Stomach (tissue), 9 donors: ENCODE data around the gene NTHL1. TPM values are rescaled to one million over a fixed set of nuclear protein-coding genes. Genes with fewer than 3 reads are reported as not detected.

Experiments used
- DNase-seq, 2 donors: peaks; one replicate each; pipeline versions ENCODE4 v3.0.0 to v3.0.0-alpha.2; 2013 to 2019
- H3K27ac ChIP-seq, 5 donors: fragments of 200-600 bp in 4 of 5; sonication (generic) in 4 of 5; one replicate each; pipeline ENCODE4 v1.5.1; 2013 to 2019; ENCODE audit warnings: mild to moderate bottlenecking in 1 of 5, moderate library complexity in 1 of 5
- H3K27me3 ChIP-seq, 3 donors: fragments of 200-600 bp; sonication (generic); one replicate each; pipeline ENCODE4 v1.5.1; 2017 to 2019; ENCODE audit warnings: mixed run types in 1 of 3
- H3K36me3 ChIP-seq, 4 donors: fragments of 200-600 bp; sonication (generic); 1 replicate in 3 of 4; 2 replicates in 1 of 4; pipeline ENCODE4 v1.5.1; 2016 to 2019
- H3K4me1 ChIP-seq, 4 donors: fragments of 200-600 bp; sonication (generic); one replicate each; pipeline ENCODE4 v1.5.1; 2016 to 2019
- H3K4me3 ChIP-seq, 4 donors: fragments of 200-600 bp; sonication (generic) in 3 of 4; one replicate each; pipeline ENCODE4 v1.5.1; 2016 to 2019; ENCODE audit warnings: mild to moderate bottlenecking in 1 of 4
- H3K9me3 ChIP-seq, 4 donors: fragments of 200-600 bp; sonication (generic); one replicate each; pipeline ENCODE4 v1.5.1; 2016 to 2019
- CTCF ChIP-seq, 7 experiments: fragments of 450-650 bp in 4 of 7; fragments of 200-600 bp in 3 of 7; sonication (generic) in 3 of 7; IDR thresholded peaks; one replicate each; pipeline ENCODE4 v1.5.1; 2016 to 2019; ENCODE audit warnings: antibody characterized with exemption in 7 of 7, control low read depth in 2 of 7, mild to moderate bottlenecking in 1 of 7
- EP300 ChIP-seq: sonication (generic); formaldehyde crosslinking; IDR thresholded peaks from one replicate; pipeline ENCODE4 v1.6.1; 2017; ENCODE audit warnings: antibody characterized with exemption
- POLR2A ChIP-seq, 4 donors: fragments of 450-650 bp; IDR thresholded peaks; one replicate each; pipeline ENCODE4 v1.6.1; 2016; ENCODE audit warnings: antibody characterized with exemption in 4 of 4, control low read depth in 2 of 4, mild to moderate bottlenecking in 1 of 4, moderate library complexity in 1 of 4
- POLR2AphosphoS5 ChIP-seq, 3 donors: sonication (generic); formaldehyde crosslinking; IDR thresholded peaks; one replicate each; pipeline ENCODE4 v1.6.1; 2016; ENCODE audit warnings: antibody characterized with exemption in 3 of 3
- WGBS, 5 donors: extraction: QIAGEN DNeasy Blood & Tissue Kit in 3 of 5; methylation state at CpG; one replicate each; pipeline versions ENCODE4 v1.1.5 to v1.1.7; 2013 to 2018; 5-methylcytosine and 5-hydroxymethylcytosine counted together
- intact Hi-C: fragments of 100-400 bp; cut with DNase I; formaldehyde crosslinking; loops from one replicate; pipeline ENCODE4 v1.15.1; 2023; ENCODE audit warnings: low total_unique reads
- polyA plus RNA-seq, 3 donors: library from polyadenylated mRNA; stranded (reverse); fragments of 200-250 nt; gene quantifications; one replicate each; pipeline ENCODE4 v1.2.3, GENCODE V29; 2013
- total RNA-seq, 5 donors: library from RNA; depleted of rRNA; stranded (reverse); fragments of >200 nt; gene quantifications; one replicate each; pipeline versions ENCODE4 v1.1.0 to v1.2.3, GENCODE V29; 2014 to 2016
- donor health status: healthy with polysubstance abuse.
- donor health status: Bipolar disorder and iron deficiency.
- donor health status: healthy.

Gene NTHL1
- total and polyA plus RNA-seq, 8 donors = 2.3 to 663 (median 32.9) TPM

DNA sequence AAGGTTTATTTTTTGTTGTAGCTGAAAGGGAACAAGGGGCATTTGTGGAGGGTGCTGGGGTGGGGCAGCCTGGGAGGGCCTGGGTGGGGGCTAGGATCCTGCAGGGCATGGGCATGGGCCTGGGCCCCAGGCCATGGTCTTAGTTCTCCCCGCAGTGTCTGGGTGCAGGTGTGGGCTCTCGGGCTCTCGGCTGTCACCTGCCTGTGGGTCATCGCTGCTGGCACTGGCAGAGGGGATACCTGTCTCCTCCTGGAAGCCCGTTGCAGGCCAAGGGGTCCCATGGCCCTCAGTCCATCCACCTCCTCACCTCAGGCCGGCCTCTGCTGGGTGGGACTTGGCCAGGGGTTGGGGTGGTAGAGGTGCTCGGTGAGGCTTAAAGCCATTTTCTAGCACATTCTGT, 30.5 kb upstream of the NTHL1 start:
- TF ChIP-seq POLR2AphosphoS5 (IDR thresholded peaks at IDR 0.05) (no peak), CTCF (IDR thresholded peaks at IDR 0.05) (no peak), EP300 (no peak), POLR2A (IDR thresholded peaks at IDR 0.05) (no peak)
- Histone ChIP-seq H3K36me3 (peaks cover 56 to 100% (median 100%) of the 10 kb centered on the region in 4 donors), H3K4me1 (peaks cover 13 to 22% (median 18%) of the 10 kb centered on the region in 4 donors), H3K27ac (no peak overlapping the region), H3K9me3 (no peaks in the 10 kb centered on the region), H3K4me3 (no peak overlapping the region), H3K27me3 (no peaks in the 10 kb centered on the region)
- intact Hi-C loops = no loop called here
- WGBS, 5 donors = 94 to 100% (median 98%) methylated on average over 5 to 7 of the region's 7 CpGs
- DNase-seq = no peak

- Histone ChIP-seq H3K4me1 (peaks cover 11 to 18% (median 15%) of the 10 kb centered on the region in 4 donors), H3K36me3 (peaks cover 60 to 100% (median 100%) of the 10 kb centered on the region in 4 donors), H3K9me3 (no peaks in the 10 kb centered on the region), H3K27ac (no peak overlapping the region), H3K4me3 (no peak overlapping the region), H3K27me3 (no peaks in the 10 kb centered on the region)
- no peak for TF ChIP-seq EP300
- TF ChIP-seq POLR2A (IDR thresholded peaks at IDR 0.05) = no peak
- TF ChIP-seq CTCF (IDR thresholded peaks at IDR 0.05) = no peak
- TF ChIP-seq POLR2AphosphoS5 (IDR thresholded peaks at IDR 0.05) = no peak
- DNase-seq = no peak
- 91 to 97% (median 94%) methylated on average over 10 to 21 of the region's 21 CpGs for WGBS, 5 donors
- intact Hi-C loops = no loop called here
Observed at GRCh38 chr16:2077696-2078095, 30.1 kb upstream of the NTHL1 start.

DNA sequence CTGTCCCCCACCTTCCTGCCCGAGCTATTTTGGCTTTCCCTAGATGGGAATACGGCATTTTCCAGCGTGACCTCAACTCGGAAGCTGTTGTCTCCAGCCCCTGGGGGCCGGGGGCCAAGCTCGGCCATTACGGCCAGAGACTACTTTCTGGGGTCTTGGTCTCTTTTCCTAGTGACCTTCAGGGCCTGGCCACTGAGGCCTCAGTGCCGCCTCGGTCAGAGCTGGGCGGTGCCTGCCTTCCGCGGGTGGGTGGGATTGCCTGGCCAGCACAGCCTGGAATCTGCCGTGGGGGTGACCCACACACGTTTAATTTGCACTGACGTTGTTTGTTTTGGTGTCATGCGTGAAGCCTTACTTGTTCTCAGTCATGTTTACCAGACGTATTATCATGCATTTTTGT, 29.4 kb upstream of the NTHL1 start:
- Histone ChIP-seq H3K36me3 (peaks cover 63 to 100% (median 100%) of the 10 kb centered on the region in 4 donors), H3K27ac (no peak overlapping the region), H3K27me3 (no peaks in the 10 kb centered on the region), H3K4me3 (no peak overlapping the region), H3K4me1 (peaks cover 4 to 11% (median 8%) of the 10 kb centered on the region in 4 donors), H3K9me3 (no peaks in the 10 kb centered on the region)
- no peak for TF ChIP-seq POLR2AphosphoS5 (IDR thresholded peaks at IDR 0.05)
- TF ChIP-seq EP300 = no peak
- TF ChIP-seq CTCF (IDR thresholded peaks at IDR 0.05) = no peak
- no peak for TF ChIP-seq POLR2A (IDR thresholded peaks at IDR 0.05)
- no peak for DNase-seq
- 86 to 90% (median 88%) methylated on average over 17 of the region's 17 CpGs for WGBS, 5 donors
- intact Hi-C loops = no loop called here

DNA sequence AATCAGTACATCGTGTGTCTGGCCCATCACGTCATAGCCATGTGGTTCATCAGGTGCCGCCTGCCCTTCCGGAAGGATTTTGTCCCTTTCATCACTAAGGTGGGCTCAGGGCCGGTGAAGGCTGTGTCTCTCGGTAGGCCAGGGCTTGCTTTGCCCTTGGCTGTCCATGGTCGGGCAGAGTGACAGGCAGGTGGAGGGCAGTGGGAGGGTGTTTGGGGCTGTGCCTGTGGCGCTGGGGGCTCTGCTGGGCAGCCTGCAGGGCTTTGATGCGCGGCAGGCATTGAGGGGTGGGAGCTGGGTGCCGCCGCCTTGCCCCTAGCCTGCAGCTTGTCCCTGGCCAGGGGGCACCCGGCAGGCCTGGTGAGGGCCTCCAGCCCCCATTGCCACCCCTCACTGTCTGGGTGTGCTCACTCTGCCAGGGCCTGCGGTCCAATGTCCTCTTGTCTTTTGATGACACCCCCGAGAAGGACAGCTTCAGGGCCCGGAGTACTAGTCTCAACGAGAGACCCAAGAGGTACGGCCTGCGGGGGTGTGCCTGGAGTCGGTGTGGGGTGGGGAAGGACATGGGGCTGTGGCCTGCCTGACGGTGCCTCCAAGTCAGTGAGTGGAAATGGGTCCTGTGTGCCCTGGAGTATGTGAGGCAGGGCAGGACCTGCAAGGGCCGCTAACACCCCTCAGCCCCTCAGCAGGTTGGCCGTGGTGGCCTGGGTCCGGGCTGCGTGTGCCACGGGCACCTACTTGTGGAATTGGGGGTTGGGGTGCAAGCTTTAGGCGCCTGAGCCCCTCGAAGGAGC, 28.6 kb upstream of the NTHL1 start:
- no peak for DNase-seq
- Histone ChIP-seq H3K9me3 (no peaks in the 10 kb centered on the region), H3K36me3 (peaks cover 64 to 100% (median 100%) of the 10 kb centered on the region in 4 donors), H3K27me3 (no peaks in the 10 kb centered on the region), H3K4me3 (no peak overlapping the region), H3K4me1 (peaks cover 0 to 4% (median 1%) of the 10 kb centered on the region in 4 donors), H3K27ac (no peak overlapping the region)
- intact Hi-C loops = no loop called here
- 92 to 96% (median 94%) methylated on average over 20 to 28 of the region's 28 CpGs for WGBS, 5 donors
- TF ChIP-seq CTCF (IDR thresholded peaks at IDR 0.05) (no peak), POLR2AphosphoS5 (IDR thresholded peaks at IDR 0.05) (no peak), POLR2A (IDR thresholded peaks at IDR 0.05) (no peak), EP300 (no peak)
